GM19023 (cell line): ENCODE measurements around the gene AXL.
"Not testable (repeated sequence)": the region's sequence is repeated elsewhere in the genome, so short reads cannot be mapped to it uniquely, and the experiment has no call there.

ENCODE experiments used
- ATAC-seq: cut with Tn5 transposase; IDR thresholded peaks from one replicate; pipeline ENCODE4 v1.9.1; 2021; ENCODE audit warnings: mild to moderate bottlenecking, moderate library complexity; ENCODE audit not compliant: unreplicated experiment

AXL gene

GRCh38 chr19:41206456-41206855 lies 12.6 kb upstream of the AXL start:
- no peak for ATAC-seq

DNA sequence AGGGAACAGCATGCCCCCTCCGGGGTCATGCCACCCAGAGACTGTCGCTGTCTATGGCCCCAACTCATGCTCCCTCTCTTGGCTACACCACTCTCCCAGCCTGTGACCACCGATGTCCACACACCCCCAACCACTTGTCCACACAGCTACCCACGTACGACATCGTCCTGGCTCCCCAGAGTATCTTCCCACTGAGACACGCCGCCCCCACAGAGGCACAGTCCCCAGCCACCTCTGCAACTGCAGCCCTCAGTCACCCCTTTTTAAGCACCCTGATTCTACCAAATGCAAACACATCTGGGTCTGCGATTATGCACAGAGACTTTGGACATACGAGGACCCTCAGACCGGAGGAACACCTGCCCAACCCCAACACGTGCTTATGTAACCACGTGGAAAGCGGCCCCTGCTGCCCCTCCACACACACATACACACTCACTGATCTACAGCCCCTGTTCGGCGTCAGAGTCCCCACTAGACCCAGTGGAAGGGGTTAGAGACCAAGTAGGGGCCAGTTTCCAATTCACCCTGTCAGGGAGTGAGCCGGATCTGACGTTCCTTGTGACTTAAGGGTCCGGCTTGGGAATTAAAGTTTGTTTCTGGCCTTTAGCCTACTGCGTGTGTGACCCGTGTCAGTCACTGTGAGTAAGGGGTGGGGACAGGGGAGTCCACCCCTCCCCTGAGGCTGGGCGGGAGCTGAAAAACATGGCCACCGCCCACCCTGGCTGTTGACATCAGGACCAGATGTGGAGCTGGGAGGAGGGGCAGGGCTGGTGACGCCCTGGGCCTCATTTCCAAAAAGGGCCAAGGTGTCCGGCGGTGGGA lies 11.9 kb upstream of the AXL start:
- no peak for ATAC-seq

DNA sequence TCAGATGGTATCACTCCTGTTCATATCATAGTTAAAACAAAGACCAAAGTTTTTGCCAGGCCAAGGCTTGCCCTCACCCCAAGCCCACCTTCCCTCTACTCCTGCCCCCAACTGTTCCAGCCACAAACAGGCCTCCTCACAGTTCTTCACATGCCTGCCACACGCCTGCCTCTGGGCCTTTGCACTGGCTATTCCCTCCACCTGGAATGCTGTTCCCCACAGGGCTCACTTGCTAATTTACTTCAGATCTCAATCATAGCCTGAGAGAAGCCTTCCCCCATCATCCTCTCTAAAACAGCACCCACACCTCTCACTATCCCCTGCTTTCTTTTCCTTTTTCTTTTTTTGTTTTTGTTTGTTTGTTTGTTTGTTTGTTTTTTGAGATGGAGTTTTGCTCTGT lies 4.9 kb upstream of the AXL start:
- no peak for ATAC-seq

DNA sequence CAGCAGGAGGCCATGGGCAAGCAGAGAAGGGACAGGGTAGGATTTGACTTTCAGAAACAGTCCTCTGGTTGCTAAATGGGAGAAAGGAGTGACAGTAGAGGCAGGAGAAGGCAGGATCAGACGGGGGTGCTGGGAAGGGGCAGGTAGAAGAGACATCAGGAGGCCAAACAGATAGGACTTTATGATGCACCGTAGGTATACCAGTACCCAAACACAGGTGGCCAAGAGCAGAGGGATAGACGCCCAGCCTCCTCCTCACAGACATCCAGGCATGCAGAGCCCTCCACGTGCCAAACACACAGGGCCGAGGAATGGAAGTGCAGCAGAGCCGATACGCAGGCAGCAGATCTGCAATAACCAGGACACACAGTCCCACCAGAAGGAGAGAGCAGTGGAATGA lies 1.3 kb upstream of the AXL start:
- ATAC-seq: no peak

- no peak for ATAC-seq
Measured at GRCh38 chr19:41218249-41218614, 791 bp upstream of the AXL start.

GRCh38 chr19:41219924-41220567 lies 1.0 kb downstream of the AXL start:
- ATAC-seq: no peak

DNA sequence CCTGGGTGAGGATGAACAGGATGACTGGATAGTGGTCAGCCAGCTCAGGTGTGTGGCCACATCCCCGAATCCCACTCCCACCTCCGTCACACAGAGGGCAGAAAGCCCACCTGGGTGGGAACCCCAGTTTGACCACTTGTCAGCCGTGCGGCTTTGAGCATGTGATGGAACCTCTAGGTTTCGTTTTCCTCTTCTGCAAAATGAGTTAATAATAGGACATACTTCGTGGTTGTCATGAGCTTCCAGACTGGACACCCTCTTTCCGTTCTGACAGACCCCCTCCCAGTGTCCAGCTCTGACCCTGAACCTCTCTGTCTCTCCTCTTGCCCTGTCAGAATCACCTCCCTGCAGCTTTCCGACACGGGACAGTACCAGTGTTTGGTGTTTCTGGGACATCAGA lies 1.8 kb downstream of the AXL start:
- ATAC-seq: no peak

DNA sequence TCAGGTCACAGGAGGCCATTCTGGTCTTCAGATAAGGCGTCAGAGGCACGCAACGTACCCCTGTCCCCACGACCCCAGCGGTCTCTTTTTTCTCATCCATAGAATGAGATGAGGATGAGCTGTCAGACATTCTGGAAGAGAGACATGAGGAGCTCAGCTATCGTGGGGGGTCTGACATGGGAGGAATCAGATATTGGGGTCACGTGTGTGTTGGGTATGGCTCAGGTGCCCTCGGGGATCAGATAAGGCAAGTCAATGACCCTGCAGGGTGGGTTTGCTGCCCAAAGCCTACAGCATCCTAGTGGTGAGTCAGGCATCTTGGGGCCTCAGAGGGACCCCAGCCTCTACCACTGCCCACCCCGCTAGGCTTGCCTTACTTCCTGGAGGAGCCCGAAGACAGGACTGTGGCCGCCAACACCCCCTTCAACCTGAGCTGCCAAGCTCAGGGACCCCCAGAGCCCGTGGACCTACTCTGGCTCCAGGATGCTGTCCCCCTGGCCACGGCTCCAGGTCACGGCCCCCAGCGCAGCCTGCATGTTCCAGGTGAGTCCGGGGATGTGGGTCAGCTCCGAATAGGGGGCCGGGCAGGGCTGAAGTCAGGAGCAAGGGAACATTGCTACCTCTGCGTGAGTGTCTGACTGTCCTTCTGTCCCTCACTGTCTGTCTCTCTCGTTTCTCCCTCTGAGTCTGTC lies 2.6 kb downstream of the AXL start:
- no peak for ATAC-seq

GRCh38 chr19:41222240-41222639 lies 3.2 kb downstream of the AXL start:
- ATAC-seq: no peak

DNA sequence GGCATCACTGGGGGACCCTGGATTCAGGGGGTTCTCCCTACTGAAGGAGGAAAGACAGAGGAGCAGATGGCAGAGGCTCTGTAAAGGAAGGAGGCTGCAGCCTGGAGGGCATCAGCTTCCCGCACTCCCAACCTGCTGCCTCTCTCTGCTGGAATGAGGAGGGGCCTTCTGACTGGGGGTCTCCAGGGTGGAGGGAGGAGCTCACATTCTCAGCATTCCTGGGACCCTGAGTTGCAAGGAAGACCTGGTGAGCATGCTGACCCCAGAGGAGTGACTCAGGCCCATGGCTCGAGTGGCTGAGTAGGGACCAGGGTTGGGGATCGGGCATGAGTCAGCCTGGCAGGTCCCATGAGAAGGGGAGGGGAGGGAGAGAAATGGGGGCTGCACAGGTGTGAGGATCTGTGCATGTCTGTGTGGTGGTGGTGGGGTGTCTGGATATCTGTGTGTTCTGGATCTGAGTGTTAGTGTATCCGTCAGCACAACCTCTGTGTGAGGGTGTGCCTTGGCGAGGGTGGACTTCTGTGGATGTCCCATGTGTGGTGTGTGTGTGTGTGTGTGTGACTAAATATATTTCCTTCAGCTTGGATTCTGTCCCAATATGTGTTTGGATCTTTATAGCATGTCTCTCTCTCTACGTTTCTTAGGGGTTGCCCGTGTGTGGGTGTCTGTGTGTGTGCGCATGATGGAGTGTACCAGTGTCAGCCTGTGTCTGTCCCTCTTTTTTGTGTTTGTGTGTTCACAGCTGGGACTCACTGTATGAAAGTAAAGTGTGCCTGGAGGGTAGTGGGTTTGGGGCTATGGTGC lies 4.6 kb downstream of the AXL start:
- no peak for ATAC-seq

GRCh38 chr19:41224632-41225031 lies 5.6 kb downstream of the AXL start:
- no peak for ATAC-seq

DNA sequence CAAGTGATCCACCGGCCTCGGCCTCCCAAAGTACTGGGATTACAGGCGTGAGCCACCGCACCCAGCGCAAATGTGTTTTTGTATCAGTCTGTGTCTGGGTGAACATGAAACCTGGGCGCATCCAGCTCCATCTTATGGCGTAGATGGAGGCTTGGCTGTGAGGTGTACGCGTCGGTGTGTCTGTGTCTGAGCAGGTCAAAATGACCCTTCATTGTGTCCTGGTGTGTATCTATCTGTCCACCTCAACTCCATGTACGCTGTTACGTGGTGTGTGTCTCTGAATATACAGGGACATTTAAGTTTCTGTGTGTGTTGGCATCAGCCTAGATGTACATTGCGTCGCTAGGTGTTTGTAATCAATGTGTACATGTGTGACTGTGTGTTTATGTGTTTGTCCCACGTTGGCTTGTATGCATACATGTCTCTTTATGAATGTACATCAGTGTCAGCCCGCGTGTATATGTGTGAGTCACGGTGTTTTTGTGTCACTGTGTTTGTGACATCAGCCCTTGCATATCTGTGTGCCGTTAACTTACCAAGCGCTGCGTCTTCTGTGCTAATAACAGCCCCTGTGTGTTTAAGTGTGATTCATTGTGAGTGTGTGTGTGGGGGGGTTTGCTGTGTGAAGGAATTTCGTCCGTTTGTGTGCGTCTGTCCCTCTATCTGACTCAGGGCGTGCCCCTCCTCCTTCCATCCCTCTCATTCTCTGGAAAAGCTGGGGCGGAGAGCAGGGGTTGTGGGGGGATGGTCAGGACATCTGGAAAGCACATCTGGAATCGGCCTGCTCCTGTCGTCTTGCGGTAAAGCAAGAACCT lies 6.4 kb downstream of the AXL start:
- ATAC-seq: no peak

DNA sequence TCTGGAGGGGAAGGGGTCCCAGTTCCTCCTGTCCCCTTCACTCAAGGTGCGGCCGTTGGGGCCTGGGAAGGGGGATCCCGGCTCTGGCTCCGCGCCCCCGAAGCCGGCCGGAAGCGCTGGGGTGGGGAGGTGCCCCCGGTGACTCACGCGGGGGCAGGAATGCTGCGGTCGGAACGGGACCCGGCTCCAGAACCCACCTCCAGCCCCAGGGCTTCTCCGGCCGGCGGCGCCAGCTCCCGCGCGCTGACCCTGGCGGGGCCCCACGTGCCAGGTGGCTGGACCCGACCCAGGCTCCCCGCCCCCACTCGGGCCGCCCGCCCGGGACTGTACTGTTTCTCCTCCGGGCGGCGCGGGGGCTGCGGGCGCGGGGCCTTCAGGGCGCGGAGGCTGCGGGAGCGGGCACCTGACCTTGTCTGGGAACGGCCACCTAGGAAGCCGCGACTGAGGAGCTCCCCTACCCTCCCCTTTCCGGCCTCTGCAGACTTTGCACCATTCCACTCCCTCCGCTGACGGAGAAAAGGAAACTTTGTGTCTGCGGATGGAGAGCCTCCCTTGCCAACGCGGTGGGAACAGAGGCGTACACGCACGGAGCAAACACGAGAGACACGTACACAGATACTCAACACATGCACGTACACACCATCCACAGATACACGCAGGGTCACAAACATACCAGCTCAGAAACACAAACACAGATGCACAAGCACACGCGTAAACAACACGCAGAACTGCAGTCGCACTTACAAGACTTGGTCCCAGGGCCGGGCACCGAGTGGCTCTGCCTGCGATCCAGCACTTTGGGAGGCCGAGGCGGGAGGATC lies 7.2 kb downstream of the AXL start:
- ATAC-seq: no peak

- no peak for ATAC-seq
Measured at GRCh38 chr19:41226874-41227390, 7.9 kb downstream of the AXL start.

GRCh38 chr19:41228486-41228885 lies 9.5 kb downstream of the AXL start:
- no peak for ATAC-seq

DNA sequence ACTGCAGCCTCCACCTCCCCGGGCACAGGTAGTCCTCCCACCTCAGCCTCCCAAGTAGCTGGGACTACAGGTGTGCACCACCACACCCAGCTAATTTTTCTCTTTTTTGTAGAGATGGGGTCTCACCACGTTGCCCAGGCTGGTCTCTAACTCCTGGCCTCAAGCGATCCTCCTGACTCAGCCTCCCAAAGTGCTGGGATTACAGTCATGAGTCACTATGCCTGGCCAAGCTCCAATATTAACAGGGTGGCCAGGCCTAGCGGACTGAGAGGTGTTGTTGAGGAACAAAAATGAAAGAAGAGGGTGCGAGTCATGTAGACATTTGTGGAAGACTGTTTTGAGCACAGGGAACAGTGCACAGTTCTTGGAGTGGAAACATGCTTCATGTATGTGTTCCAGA lies 10.3 kb downstream of the AXL start:
- ATAC-seq: not testable (repeated sequence)

GRCh38 chr19:41230067-41230857 lies 11.2 kb downstream of the AXL start:
- no peak for ATAC-seq

- no peak for ATAC-seq
Measured at GRCh38 chr19:41232686-41233085, 13.7 kb downstream of the AXL start.
